ENCODE results near the gene NFIB. TPM values are rescaled to one million over a fixed set of nuclear protein-coding genes. Genes with fewer than 3 reads are reported as not detected.

The NFIB gene
- total and polyA plus RNA-seq, 10 of the 15 experiments (the other 5 are each of a cell fraction or from before 2014, with no cell fraction given), result under 0.01 to 0.19 (median 0.05) TPM; not detected in 3

- Histone ChIP-seq H3K4me3 (no peak overlapping the region), H3K4me2 (ENCODE audit: control insufficient read depth, insufficient read depth) (0 out of 2 replicates have a peak overlapping the region, but pooled peaks have one; percentile 41), H3K27me3 (replicated peaks in 1 of 2; ENCODE audit: control insufficient read depth in 2 of 2, insufficient read depth in 2 of 2, low read length in 1 of 2) (peaks cover 3 to 16% of the 10 kb centered on the region in 2 experiments), H3K9ac (ENCODE audit: control insufficient read depth, insufficient read depth, low read length) (no peak overlapping the region), H3K27ac (ENCODE audit: control insufficient read depth, insufficient read depth) (no peak overlapping the region), H4K20me1 (ENCODE audit: control insufficient read depth, insufficient read depth) (no peaks in the 10 kb centered on the region), H3K36me3 (ENCODE audit: control insufficient read depth in 2 of 2, insufficient read depth in 2 of 2, low read length in 1 of 2) (no peaks in the 10 kb centered on the region), H3K9me3 (replicated peaks; ENCODE audit: control insufficient read depth, insufficient read depth, low read length) (no peaks in the 10 kb centered on the region), H3K79me2 (ENCODE audit: control insufficient read depth, insufficient read depth, low read length) (no peaks in the 10 kb centered on the region), H3K4me1 (ENCODE audit: control insufficient read depth, insufficient read depth, low read length) (peaks cover 5% of the 10 kb centered on the region; the same call in 1 of the 2 replicates), H2AFZ (ENCODE audit: control insufficient read depth, low read depth, low read length) (no peak overlapping the region)
- intact Hi-C loops (cut with micrococcal nuclease; ENCODE audit: unreplicated experiment) (loop anchor here (5.0 to 10.0 kb wide), 2 partner anchors 267 to 375 kb away; partner anchors contain the start of gene ZDHHC21), in situ Hi-C loops (cut with MboI) (no loop called here)
- ChIA-PET SMC1A (ENCODE audit: uncharacterized antibody, unreplicated experiment) (interaction anchor here (0.8 to 1.0 kb wide), 3 partner anchors 9 to 36 kb away, joined by 3 read pairs; no protein-coding TSS in a partner anchor), CTCF (interaction anchor here (1.3 kb wide), 2 partner anchors 35 to 37 kb away, joined by 3 to 4 read pairs; no protein-coding TSS in a partner anchor), RAD21 (ENCODE audit: unreplicated experiment) (interaction anchor here (0.7 kb wide), 1 partner anchor 29 kb away, joined by 4 read pairs; no protein-coding TSS in a partner anchor), POLR2A (interaction anchor here (0.5 to 0.6 kb wide), 2 partner anchors 55 to 407 kb away, joined by 3 to 4 read pairs; no protein-coding TSS in a partner anchor)
- WGBS (ENCODE audit: insufficient coverage, insufficient replicate concordance, low lambda C conversion rate, missing lambda C conversion rate), result 30% methylated on average over 4 of the region's 4 CpGs
- ATAC-seq, result peak; percentile 5; the same call in 2 of the 3 replicates
- no peak for DNase-seq (ENCODE audit: low read depth, low spot score)
- FAIRE-seq, result peak; percentile 68
- BruUV-seq (replicated peaks), result no TSS peak
- TF ChIP-seq RB1 (IDR thresholded peaks at IDR 0.05; ENCODE audit: borderline replicate concordance), result no peak
- TF ChIP-seq PRDM15 (CRISPR knock-in tag; IDR thresholded peaks at IDR 0.05), result no peak
- TF ChIP-seq SPI1 (IDR thresholded peaks at IDR 0.05; ENCODE audit: borderline replicate concordance, insufficient read depth, low read depth, low read length), result peak; percentile 82
- TF ChIP-seq DPF2 (IDR thresholded peaks at IDR 0.05), result peak; percentile 42; the same call in 1 of the 2 replicates
- TF ChIP-seq ZBTB33 (IDR thresholded peaks at IDR 0.05), result no peak
- TF ChIP-seq ZZZ3 (IDR thresholded peaks at IDR 0.05; ENCODE audit: control insufficient read depth, insufficient read length, low read depth), result no peak
- TF ChIP-seq CBFB (IDR thresholded peaks at IDR 0.05; ENCODE audit: low read depth), result no peak
- no peak for TF ChIP-seq SUPT20H (IDR thresholded peaks at IDR 0.05; ENCODE audit: borderline replicate concordance, control insufficient read depth, low read depth, low read length)
- TF ChIP-seq TBL1XR1 (IDR thresholded peaks at IDR 0.05; ENCODE audit: low read depth, low read length), result no peak
- TF ChIP-seq BHLHE40 (IDR thresholded peaks at IDR 0.05; ENCODE audit: borderline replicate concordance in 1 of 2, low read depth in 2 of 2, low read length in 1 of 2), result peak in 1 of 2 experiments; percentile 25; a peak in 1 of 4 replicates
- TF ChIP-seq ZNF384 (IDR thresholded peaks at IDR 0.05; ENCODE audit: borderline replicate concordance, low read depth, low read length), result peak; percentile 29; the same call in 1 of the 2 replicates
- TF ChIP-seq MTA2 (IDR thresholded peaks at IDR 0.05; ENCODE audit: low read depth), result 0 out of 2 replicates have a peak, but pooled peaks have one; percentile 18
- TF ChIP-seq SMARCA5 (IDR thresholded peaks at IDR 0.05), result no peak
- TF ChIP-seq ZSCAN29 (IDR thresholded peaks at IDR 0.05), result no peak
- TF ChIP-seq HCFC1 (IDR thresholded peaks at IDR 0.05; ENCODE audit: low read length), result no peak
- no peak for TF ChIP-seq YBX1 (IDR thresholded peaks at IDR 0.05)
- no peak for TF ChIP-seq JUND (IDR thresholded peaks at IDR 0.05; ENCODE audit: low read depth, low read length)
Measured at GRCh38 chr9:14317667-14318320, 3.9 kb upstream of the NFIB start.

Data from GM12878 (cell line).